Neural cell (in vitro differentiated cells): Measurements from ENCODE around the gene RELN. TPM values are rescaled to one million over a fixed set of nuclear protein-coding genes. Genes with fewer than 3 reads are reported as not detected.

Experiments
- H2AFZ ChIP-seq: fragments of 200-600, 300-800 bp; sonication (generic), shearing (Covaris generic); 2 replicates; pipeline ENCODE4 v1.6.0; 2014; ENCODE audit warnings: low read depth, mild to moderate bottlenecking, antibody characterized with exemption, low read length, moderate library complexity
- H3F3A ChIP-seq: fragments of 200-600 bp; shearing (Covaris generic); 2 replicates; pipeline ENCODE4 v1.6.1; 2016; ENCODE audit warnings: mild to moderate bottlenecking, moderate library complexity, mixed read lengths, antibody characterized with exemption, low read length; ENCODE audit not compliant: insufficient read depth, poor library complexity, severe bottlenecking
- H3K27ac ChIP-seq: fragments of 200-600, 300-800 bp; sonication (generic), shearing (Covaris generic); 2 replicates; pipeline ENCODE4 v1.5.1; 2014; ENCODE audit warnings: mild to moderate bottlenecking, low read length, moderate library complexity
- H3K27me3 ChIP-seq: fragments of 300-800, 200-600 bp; sonication (generic), shearing (Covaris generic); 2 replicates; pipeline ENCODE4 v1.6.0; 2014; ENCODE audit warnings: mild to moderate bottlenecking, low read depth, low read length, moderate library complexity; ENCODE audit not compliant: insufficient read depth
- H3K36me3 ChIP-seq: fragments of 300-800, 200-600 bp; sonication (generic), shearing (Covaris generic); 2 replicates; pipeline ENCODE4 v1.5.1; 2014; ENCODE audit warnings: mild to moderate bottlenecking, antibody characterized with exemption, low read length, moderate library complexity; ENCODE audit not compliant: insufficient read depth
- H3K4me2 ChIP-seq: fragments of 300-800, 200-600 bp; sonication (generic), shearing (Covaris generic); 2 replicates; pipeline ENCODE4 v1.6.0; 2014; ENCODE audit warnings: mild to moderate bottlenecking, low read length
- H3K4me3 ChIP-seq: fragments of 300-800, 200-600 bp; sonication (generic), shearing (Covaris generic); 2 replicates; pipeline ENCODE4 v1.5.1; 2014; ENCODE audit warnings: mild to moderate bottlenecking, low read length, moderate library complexity
- H3K79me2 ChIP-seq: fragments of 200-600 bp; shearing (Covaris generic); replicated peaks from 2 replicates; pipeline ENCODE4 v1.6.0; 2014; ENCODE audit warnings: mild to moderate bottlenecking, low read length, moderate library complexity; ENCODE audit not compliant: insufficient read depth
- H3K9ac ChIP-seq: fragments of 300-800, 200-600 bp; sonication (generic), shearing (Covaris generic); 2 replicates; pipeline ENCODE4 v1.6.1; 2016; ENCODE audit warnings: mild to moderate bottlenecking, low read length, mixed read lengths
- H3K9me2 ChIP-seq: fragments of 200-600 bp; shearing (Covaris generic); 2 replicates; pipeline ENCODE4 v1.6.1; 2016; ENCODE audit warnings: mild to moderate bottlenecking, low read length, mixed read lengths; ENCODE audit not compliant: insufficient read depth
- H3K9me3 ChIP-seq: fragments of 200-600, 300-800 bp; sonication (generic), shearing (Covaris generic); 2 replicates; pipeline ENCODE4 v1.6.1; 2016; ENCODE audit warnings: mild to moderate bottlenecking, mixed run types, low read length, moderate library complexity, mixed read lengths
- H4K20me1 ChIP-seq: fragments of 200-600 bp; shearing (Covaris generic); 2 replicates; pipeline ENCODE4 v1.6.1; 2016; ENCODE audit warnings: mild to moderate bottlenecking, mixed run types; ENCODE audit not compliant: insufficient read depth
- CTCF ChIP-seq: fragments of 450-650 bp; IDR thresholded peaks from 2 replicates; pipeline ENCODE4 v1.5.1; 2014; ENCODE audit warnings: antibody characterized with exemption, mild to moderate bottlenecking, moderate library complexity; ENCODE audit not compliant: poor library complexity, severe bottlenecking
- EP300 ChIP-seq: fragments of 450-650 bp; conservative IDR thresholded peaks from 2 replicates; pipeline ENCODE4 v1.6.1; 2014; ENCODE audit warnings: antibody characterized with exemption, mild to moderate bottlenecking, moderate library complexity; ENCODE audit not compliant: poor library complexity, severe bottlenecking
- EZH2 ChIP-seq: fragments of 200-600, 300-800 bp; shearing (Covaris generic), sonication (generic); IDR thresholded peaks from 2 replicates; pipeline ENCODE4 v1.6.1; 2014; ENCODE audit warnings: antibody characterized with exemption, low read length, borderline replicate concordance, mild to moderate bottlenecking; ENCODE audit not compliant: insufficient read depth, poor library complexity, severe bottlenecking
- MXI1 ChIP-seq: fragments of 450-650 bp; conservative IDR thresholded peaks from 2 replicates; pipeline ENCODE4 v1.6.1; 2014; ENCODE audit warnings: antibody characterized with exemption, mild to moderate bottlenecking; ENCODE audit not compliant: poor library complexity, severe bottlenecking
- POLR2AphosphoS5 ChIP-seq: IDR thresholded peaks from 2 replicates; pipeline ENCODE4 v1.6.1; 2012
- RAD21 ChIP-seq: fragments of 450-650 bp; conservative IDR thresholded peaks from 2 replicates; pipeline ENCODE4 v1.6.1; 2014; ENCODE audit warnings: antibody characterized with exemption, mild to moderate bottlenecking, moderate library complexity
- REST ChIP-seq: IDR thresholded peaks from 2 replicates; pipeline ENCODE4 v1.6.1; 2012; ENCODE audit warnings: borderline replicate concordance
- SMC3 ChIP-seq: fragments of 450-650 bp; conservative IDR thresholded peaks from 2 replicates; pipeline ENCODE4 v1.6.1; 2014; ENCODE audit warnings: antibody characterized with exemption, mild to moderate bottlenecking, moderate library complexity; ENCODE audit not compliant: poor library complexity
- TAF1 ChIP-seq: IDR thresholded peaks from 2 replicates; pipeline ENCODE4 v1.6.1; 2012; ENCODE audit warnings: low read depth
- polyA plus RNA-seq: library from polyadenylated mRNA; depleted of rRNA; stranded (reverse); fragments of >200 nt; gene quantifications from 2 replicates; pipeline ENCODE4 v1.2.3, GENCODE V29; 2014

Gene RELN
- polyA plus RNA-seq, 1 donor from 2014 or later, result 178 TPM

- Histone ChIP-seq H3K9me3 (no peaks in the 10 kb centered on the region), H3K9ac (no peak overlapping the region), H2AFZ (no peak overlapping the region), H3K79me2 (no peaks in the 10 kb centered on the region), H3K4me3 (no peak overlapping the region), H3K9me2 (no peaks in the 10 kb centered on the region), H3F3A (peaks cover 4% of the 10 kb centered on the region), H4K20me1 (no peaks in the 10 kb centered on the region), H3K27ac (no peak overlapping the region), H3K36me3 (no peaks in the 10 kb centered on the region), H3K4me2 (no peak overlapping the region), H3K27me3 (no peaks in the 10 kb centered on the region)
- no peak for TF ChIP-seq SMC3
- TF ChIP-seq TAF1, result no peak
- TF ChIP-seq EP300, result no peak
- no peak for TF ChIP-seq REST
- TF ChIP-seq RAD21, result no peak
- no peak for TF ChIP-seq MXI1
- TF ChIP-seq POLR2AphosphoS5, result no peak
- TF ChIP-seq CTCF, result no peak
- no peak for TF ChIP-seq EZH2
Observed at GRCh38 chr7:103691291-103691690, 298.2 kb downstream of the RELN start.

- Histone ChIP-seq H3K27me3 (no peaks in the 10 kb centered on the region), H4K20me1 (no peaks in the 10 kb centered on the region), H3F3A (peaks cover 6% of the 10 kb centered on the region), H3K79me2 (no peaks in the 10 kb centered on the region), H3K9me2 (no peaks in the 10 kb centered on the region), H3K9me3 (no peaks in the 10 kb centered on the region), H3K36me3 (no peaks in the 10 kb centered on the region), H3K9ac (no peak overlapping the region), H3K27ac (no peak overlapping the region), H2AFZ (no peak overlapping the region), H3K4me2 (no peak overlapping the region), H3K4me3 (no peak overlapping the region)
- TF ChIP-seq EP300, result no peak
- no peak for TF ChIP-seq SMC3
Observed at GRCh38 chr7:103690242-103690974, 299.1 kb downstream of the RELN start.
